A549 (cell line): ENCODE results near the gene RHNO1. TPM values are rescaled to one million over a fixed set of nuclear protein-coding genes. Genes with fewer than 3 reads are reported as not detected.

ENCODE experiments used
- ATAC-seq, 2 experiments: fragments of 200-7000 bp in 1 of 2; fragments of >200 bp in 1 of 2; cut with Nextera tagmentation in 1 of 2; cut with Tn5 transposase in 1 of 2; 3 replicates each; pipeline versions ENCODE4 v1.8.0 to v1.9.1; 2018 to 2020; ENCODE audit warnings: mild to moderate bottlenecking in 1 of 2, moderate library complexity in 1 of 2
- CTCF ChIA-PET: fragments of 300-600 bp; sonication (Branson Sonifier 250); formaldehyde crosslinking; extraction: SDS; loops from one replicate; lab custom pipeline; 2021; ENCODE audit warnings: antibody characterized with exemption, inconsistent platforms; lab: Yijun Ruan, JAX
- POLR2A ChIA-PET: fragments of 350-600 bp; formaldehyde crosslinking; extraction: SDS; loops from one replicate; lab custom pipeline; 2021; ENCODE audit warnings: antibody characterized with exemption, inconsistent platforms; lab: Yijun Ruan, JAX
- DNase-seq, 2 experiments: peaks; one replicate each; pipeline versions ENCODE4 v3.0.0 to v3.0.0-alpha.2; 2011 to 2016; ENCODE audit warnings: low read depth in 1 of 2, low spot score in 1 of 2
- FAIRE-seq: peaks from 2 replicates; lab custom pipeline; 2011; peaks lifted over from hg19 to GRCh38; lab: Jason Lieb, UNC
- H3K27ac ChIP-seq, 2 experiments: fragments of >200 bp; sonication (Bioruptor Twin); formaldehyde crosslinking; 3 replicates each; pipeline ENCODE4 v1.5.1; 2016 to 2017
- H3K4me1 ChIP-seq: fragments of >200 bp; sonication (Bioruptor Twin); formaldehyde crosslinking; 3 replicates; pipeline ENCODE4 v1.6.1; 2016
- H3K4me2 ChIP-seq: fragments of >200 bp; sonication (Bioruptor Twin); formaldehyde crosslinking; 3 replicates; pipeline ENCODE4 v1.6.1; 2016
- H3K4me3 ChIP-seq: fragments of >200 bp; sonication (Bioruptor Twin); formaldehyde crosslinking; 3 replicates; pipeline ENCODE4 v1.5.1; 2016
- H3K9me3 ChIP-seq: fragments of >200 bp; sonication (Bioruptor Twin); formaldehyde crosslinking; 3 replicates; pipeline ENCODE4 v1.6.1; 2016
- ATOH8 ChIP-seq: fragments of 250-450 bp; sonication (Bioruptor Pico); IDR thresholded peaks from 2 replicates; pipeline ENCODE4 v1.5.0; 2020; ENCODE audit warnings: low read depth, mild to moderate bottlenecking, moderate library complexity
- CBX8 ChIP-seq: fragments of 200-600 bp; sonication (generic); IDR thresholded peaks from 2 replicates; pipeline ENCODE4 v1.6.1; 2016
- CEBPB ChIP-seq, 2 experiments: fragments of >200 bp in 1 of 2; sonication (Bioruptor Twin) in 1 of 2; formaldehyde crosslinking in 1 of 2; IDR thresholded peaks; 2 replicates each; pipeline ENCODE4 v1.6.1; 2012 to 2016
- CHD2 ChIP-seq: fragments of 150-350 bp; IDR thresholded peaks from 2 replicates; pipeline ENCODE4 v1.6.1; 2014; ENCODE audit warnings: low read length; ENCODE audit not compliant: partially characterized antibody
- E2F6 ChIP-seq: IDR thresholded peaks from 2 replicates; pipeline ENCODE4 v1.6.1; 2012; ENCODE audit warnings: low read depth, borderline replicate concordance
- ELK1 ChIP-seq: fragments of 150-350 bp; IDR thresholded peaks from 2 replicates; pipeline ENCODE4 v1.6.1; 2014; ENCODE audit warnings: low read depth, mild to moderate bottlenecking, low read length
- EP300 ChIP-seq, 2 experiments: fragments of >200 bp; sonication (Bioruptor Twin); formaldehyde crosslinking; IDR thresholded peaks; 2 replicates in 1 of 2; 3 replicates in 1 of 2; pipeline ENCODE4 v1.6.1; 2016 to 2017
- ESRRA ChIP-seq: fragments of 150-350 bp; IDR thresholded peaks from 2 replicates; pipeline ENCODE4 v1.6.1; 2014; ENCODE audit warnings: mild to moderate bottlenecking, low read length, borderline replicate concordance
- FOSB ChIP-seq: fragments of 250-450 bp; sonication (Bioruptor Pico); IDR thresholded peaks from 2 replicates; pipeline ENCODE4 v1.5.0; 2020; ENCODE audit warnings: mild to moderate bottlenecking, moderate library complexity
- FOSL2 ChIP-seq, 2 experiments: fragments of 450-650 bp in 1 of 2; fragments of >200 bp in 1 of 2; sonication (Bioruptor Twin) in 1 of 2; formaldehyde crosslinking; IDR thresholded peaks; 2 replicates each; pipeline versions ENCODE4 v1.5.0 to v1.6.1; 2016 to 2020; ENCODE audit warnings: mild to moderate bottlenecking in 1 of 2, moderate library complexity in 1 of 2
- HDAC2 ChIP-seq: fragments of 200-600 bp; sonication (generic); IDR thresholded peaks from 2 replicates; pipeline ENCODE4 v1.6.1; 2016
- HOXA7 ChIP-seq: fragments of 250-450 bp; sonication (Bioruptor Pico); IDR thresholded peaks from 2 replicates; pipeline ENCODE4 v1.5.0; 2020; ENCODE audit warnings: mild to moderate bottlenecking, moderate library complexity
- HOXB5 ChIP-seq: fragments of 250-450 bp; sonication (Bioruptor Pico); IDR thresholded peaks from 2 replicates; pipeline ENCODE4 v1.5.0; 2020; ENCODE audit warnings: mild to moderate bottlenecking, moderate library complexity
- JUN ChIP-seq, 2 experiments: fragments of >200 bp; sonication (Bioruptor Twin); formaldehyde crosslinking; IDR thresholded peaks; 2 replicates in 1 of 2; 3 replicates in 1 of 2; pipeline ENCODE4 v1.6.1; 2016 to 2017
- MAFK ChIP-seq: fragments of 450-650 bp; IDR thresholded peaks from 2 replicates; pipeline ENCODE4 v1.6.1; 2014; ENCODE audit not compliant: partially characterized antibody
- MAX ChIP-seq: IDR thresholded peaks from 2 replicates; pipeline ENCODE4 v1.6.1; 2012
- MYC ChIP-seq: IDR thresholded peaks from 2 replicates; pipeline ENCODE4 v1.6.1; 2012; ENCODE audit warnings: mild to moderate bottlenecking, inconsistent platforms, low read length, improper control_type of control experiment, borderline replicate concordance
- NPAS2 ChIP-seq: fragments of 250-450 bp; sonication (Bioruptor Pico); IDR thresholded peaks from 2 replicates; pipeline ENCODE4 v1.8.0; 2022; ENCODE audit warnings: mild to moderate bottlenecking, moderate library complexity, borderline replicate concordance
- PHF8 ChIP-seq: fragments of 200-600 bp; sonication (generic); IDR thresholded peaks from 2 replicates; pipeline ENCODE4 v1.6.1; 2016; ENCODE audit warnings: low read depth, mild to moderate bottlenecking, antibody characterized with exemption, moderate library complexity, borderline replicate concordance
- POLR2A ChIP-seq: IDR thresholded peaks from 2 replicates; pipeline ENCODE4 v1.6.1; 2012; ENCODE audit warnings: mild to moderate bottlenecking, low read length
- POLR2AphosphoS2 ChIP-seq: conservative IDR thresholded peaks from 2 replicates; pipeline ENCODE4 v1.6.1; 2012; ENCODE audit warnings: low read length, improper control_type of control experiment, inconsistent platforms
- RAD21 ChIP-seq, 2 experiments: fragments of >200 bp in 1 of 2; sonication (Bioruptor Twin) in 1 of 2; formaldehyde crosslinking in 1 of 2; IDR thresholded peaks in 1 of 2; conservative IDR thresholded peaks in 1 of 2; 2 replicates in 1 of 2; 3 replicates in 1 of 2; pipeline ENCODE4 v1.6.1; 2012 to 2018; ENCODE audit warnings: inconsistent platforms in 1 of 2
- RNF2 ChIP-seq: fragments of 200-600 bp; sonication (generic); IDR thresholded peaks from 2 replicates; pipeline ENCODE4 v1.6.1; 2016; ENCODE audit warnings: low read depth, mild to moderate bottlenecking, antibody characterized with exemption, moderate library complexity, borderline replicate concordance
- SREBF2 ChIP-seq: fragments of 450-650 bp; IDR thresholded peaks from 2 replicates; pipeline ENCODE4 v1.6.1; 2014; ENCODE audit warnings: mild to moderate bottlenecking, moderate library complexity
- TP53 ChIP-seq: fragments of 250-450 bp; sonication (Bioruptor Pico); IDR thresholded peaks from 2 replicates; pipeline ENCODE4 v1.5.0; 2021; ENCODE audit warnings: mild to moderate bottlenecking, moderate library complexity
- USF2 ChIP-seq: fragments of 450-650 bp; IDR thresholded peaks from 2 replicates; pipeline ENCODE4 v1.6.1; 2014; ENCODE audit warnings: antibody characterized with exemption
- ZC3H11A ChIP-seq: fragments of 450-650 bp; IDR thresholded peaks from 2 replicates; pipeline ENCODE4 v1.6.1; 2014; ENCODE audit warnings: antibody characterized with exemption, mild to moderate bottlenecking
- ZNF302 ChIP-seq: fragments of 250-450 bp; sonication (Bioruptor Pico); IDR thresholded peaks from 2 replicates; pipeline ENCODE4 v1.9.0; 2021; ENCODE audit warnings: inconsistent platforms, mild to moderate bottlenecking, moderate library complexity
- ZSCAN20 ChIP-seq: fragments of 250-450 bp; sonication (Bioruptor Pico); IDR thresholded peaks from 2 replicates; pipeline ENCODE4 v1.8.0; 2022; ENCODE audit warnings: mild to moderate bottlenecking, moderate library complexity
- WGBS: methylation state at CpG from one replicate; pipeline ENCODE4 v1.1.6; 2017; ENCODE audit errors: missing lambda C conversion rate; 5-methylcytosine and 5-hydroxymethylcytosine counted together
- polyA plus RNA-seq, 4 experiments: library from polyadenylated mRNA; depleted of rRNA in 3 of 4; stranded (reverse); fragments of >200 nt; fragmentation: RNase III in 1 of 4; extraction: RNeasy Plus Mini Kit Qiagen cat#74134 plus additional on column Dnase treatment in 1 of 4; gene quantifications; 2 replicates in 3 of 4; 3 replicates in 1 of 4; pipeline ENCODE4 v1.2.3, GENCODE V29; 2011 to 2017

RHNO1 gene
- polyA plus RNA-seq, 2 of the 4 experiments (the other 2 are of a cell fraction) = 35.7 to 85.9 TPM

- H3K4me1 ChIP-seq = no peaks in the 10 kb centered on the region
- FAIRE-seq (no peak), ATAC-seq (no peak), DNase-seq (no peak)
- H3K4me3 ChIP-seq = no peak overlapping the region
- ChIA-PET CTCF (interaction anchor here (0.9 to 2.7 kb wide), 3 partner anchors 11 to 107 kb away, joined by 3 to 13 read pairs (median 6); no protein-coding TSS in a partner anchor), POLR2A (no interaction called here)
- no peak overlapping the region for H3K27ac ChIP-seq
- H3K9me3 ChIP-seq = no peaks in the 10 kb centered on the region
- TF ChIP-seq MAX (no peak), NPAS2 (CRISPR knock-in tag) (no peak), HOXA7 (no peak), ESRRA (no peak), PHF8 (no peak), POLR2A (no peak), SREBF2 (no peak), RAD21 (conservative IDR thresholded peaks at IDR 0.05 in 1 of 2, IDR thresholded peaks at IDR 0.05 in 1 of 2) (no peak), ZNF302 (no peak), TP53 (CRISPR knock-in tag) (no peak), HDAC2 (no peak), JUN (IDR thresholded peaks at IDR 0.05) (no peak), RNF2 (no peak), MYC (no peak), CBX8 (no peak)
- H3K4me2 ChIP-seq = no peak overlapping the region
- 98% methylated on average over 6 of the region's 6 CpGs for WGBS
Measured at GRCh38 chr12:2934371-2934770, 57.3 kb downstream of the RHNO1 start.

- TF ChIP-seq USF2 (no peak), POLR2AphosphoS2 (no peak), ELK1 (no peak), CHD2 (no peak), ZSCAN20 (CRISPR knock-in tag) (no peak), JUN (IDR thresholded peaks at IDR 0.05) (no peak), MYC (no peak), FOSL2 (IDR thresholded peaks at IDR 0.05) (no peak), FOSL2 (CRISPR knock-in tag; IDR thresholded peaks at IDR 0.05) (no peak), MAFK (no peak), POLR2A (no peak), SREBF2 (no peak), EP300 (IDR thresholded peaks at IDR 0.05) (no peak)
- H3K27ac ChIP-seq = no peak overlapping the region
- no peak overlapping the region for H3K4me3 ChIP-seq
- ATAC-seq (no peak), FAIRE-seq (no peak), DNase-seq (no peak)
- no peak overlapping the region for H3K4me2 ChIP-seq
- POLR2A ChIA-PET = no interaction called here
- H3K4me1 ChIP-seq = no peaks in the 10 kb centered on the region
- 93% methylated on average over 11 of the region's 11 CpGs for WGBS
- no peaks in the 10 kb centered on the region for H3K9me3 ChIP-seq
- CTCF ChIA-PET = interaction anchor here (2.7 kb wide), 1 partner anchor 9 kb away, joined by 13 read pairs; no protein-coding TSS in a partner anchor
Measured at GRCh38 chr12:2936301-2936700, 59.3 kb downstream of the RHNO1 start.

GRCh38 chr12:2937500-2937899 lies 60.5 kb downstream of the RHNO1 start:
- WGBS = 85% methylated on average over 3 of the region's 3 CpGs
- TF ChIP-seq ZC3H11A = no peak
- TF ChIP-seq ZSCAN20 (CRISPR knock-in tag) = no peak
- no peak for TF ChIP-seq E2F6
- TF ChIP-seq POLR2AphosphoS2 = no peak
- no peak for TF ChIP-seq TP53 (CRISPR knock-in tag)
- TF ChIP-seq FOSB (CRISPR knock-in tag) = no peak
- TF ChIP-seq ATOH8 (CRISPR knock-in tag) = no peak
- TF ChIP-seq EP300 (IDR thresholded peaks at IDR 0.05) = no peak
- no peak for TF ChIP-seq CEBPB (IDR thresholded peaks at IDR 0.05)
- TF ChIP-seq MAFK = no peak
- TF ChIP-seq NPAS2 (CRISPR knock-in tag) = no peak
- TF ChIP-seq HOXB5 (CRISPR knock-in tag) = no peak
- TF ChIP-seq RNF2 = no peak
- no peak for TF ChIP-seq HOXA7
- FAIRE-seq (peak; percentile 59), ATAC-seq (no peak), DNase-seq (no peak)
- ChIA-PET CTCF (interaction anchor here (0.6 to 1.6 kb wide), 4 partner anchors 84 to 356 kb away, joined by 3 to 4 read pairs (median 3); no protein-coding TSS in a partner anchor), POLR2A (no interaction called here)
- H3K27ac ChIP-seq = no peak overlapping the region
- H3K4me1 ChIP-seq = no peaks in the 10 kb centered on the region
- H3K4me3 ChIP-seq = no peak overlapping the region
- H3K9me3 ChIP-seq = no peaks in the 10 kb centered on the region
- H3K4me2 ChIP-seq = no peak overlapping the region
